B cell (primary cell): ENCODE measurements around the gene LDLRAD3. TPM values are rescaled to one million over a fixed set of nuclear protein-coding genes. Genes with fewer than 3 reads are reported as not detected.

Source experiments
- ATAC-seq: fragments of 200-7000 bp; cut with Tn5 transposase; one replicate; pipeline ENCODE4 v1.10.0; 2021; ENCODE audit warnings: low read depth, mild to moderate bottlenecking, moderate number of reproducible peaks, moderate library complexity
- CTCF ChIA-PET: fragments of 350-600 bp; sonication (Branson Sonifier 250); formaldehyde crosslinking; loops from one replicate; lab custom pipeline; 2021; ENCODE audit warnings: antibody characterized with exemption, inconsistent platforms; lab: Charles Lee
- POLR2A ChIA-PET: fragments of 350-600 bp; sonication (Branson Sonifier 250); formaldehyde crosslinking; loops from one replicate; lab custom pipeline; 2021; ENCODE audit warnings: antibody characterized with exemption; lab: Charles Lee
- DNase-seq: peaks from one replicate; pipeline ENCODE4 v3.0.0; 2013
- H2AFZ ChIP-seq: 2 replicates; pipeline ENCODE4 v1.6.1; 2012; ENCODE audit warnings: mild to moderate bottlenecking, low read depth, low read length; ENCODE audit not compliant: insufficient read depth, poor library complexity, severe bottlenecking
- H3K27ac ChIP-seq, 2 donors: 1 replicate in 1 of 2; 2 replicates in 1 of 2; pipeline ENCODE4 v1.5.1; 2012 to 2013; ENCODE audit warnings: low read length in 2 of 2, mild to moderate bottlenecking in 2 of 2, moderate library complexity in 1 of 2
- H3K27me3 ChIP-seq, 4 experiments: fragments of 200-600 bp in 1 of 4; sonication (generic) in 1 of 4; replicated peaks in 1 of 4; 1 replicate in 2 of 4; 2 replicates in 2 of 4; pipeline versions ENCODE4 v1.6.1 to v1.7.0; 2013 to 2016; ENCODE audit warnings: low read length in 3 of 4, mild to moderate bottlenecking in 2 of 4, mixed read lengths in 1 of 4, moderate library complexity in 1 of 4; ENCODE audit not compliant: insufficient read depth in 4 of 4, control insufficient read depth in 3 of 4; ENCODE audit errors: control extremely low read depth in 1 of 4
- H3K36me3 ChIP-seq, 2 experiments: replicated peaks in 1 of 2; 1 replicate in 1 of 2; 2 replicates in 1 of 2; pipeline versions ENCODE4 v1.6.1 to v1.7.1; 2013; ENCODE audit warnings: low read length in 1 of 2; ENCODE audit not compliant: insufficient read depth in 2 of 2, control insufficient read depth in 1 of 2; ENCODE audit errors: control extremely low read depth in 1 of 2, extremely low read depth in 1 of 2
- H3K4me1 ChIP-seq, 2 donors: fragments of 200-600 bp in 1 of 2; sonication (generic) in 1 of 2; 1 replicate in 1 of 2; 2 replicates in 1 of 2; pipeline versions ENCODE4 v1.5.1 to v1.6.1; 2013 to 2017; ENCODE audit warnings: low read length in 2 of 2; ENCODE audit not compliant: control insufficient read depth in 2 of 2, insufficient read depth in 2 of 2
- H3K4me2 ChIP-seq: replicated peaks from 2 replicates; pipeline ENCODE3; 2012; ENCODE audit warnings: mild to moderate bottlenecking, low read depth, low read length; ENCODE audit not compliant: poor library complexity, severe bottlenecking
- H3K4me3 ChIP-seq, 5 experiments: fragments of 200-600 bp in 1 of 5; sonication (generic) in 1 of 5; 1 replicate in 3 of 5; 2 replicates in 2 of 5; pipeline versions ENCODE4 v1.5.1 to v1.7.0; 2011 to 2016; ENCODE audit warnings: low read length in 4 of 5, mild to moderate bottlenecking in 4 of 5, low read depth in 2 of 5, control low read depth in 1 of 5, moderate library complexity in 1 of 5; ENCODE audit not compliant: insufficient read depth in 1 of 5; ENCODE audit errors: control extremely low read depth in 1 of 5, extremely low read depth in 1 of 5
- H3K79me2 ChIP-seq: fragments of 200-600 bp; sonication (generic); one replicate; pipeline ENCODE4 v1.6.0; 2016; ENCODE audit warnings: low read length; ENCODE audit not compliant: control insufficient read depth, insufficient read depth
- H3K9ac ChIP-seq: fragments of 200-600 bp; sonication (generic); 2 replicates; pipeline ENCODE4 v1.6.1; 2017; ENCODE audit warnings: mild to moderate bottlenecking, low read length, moderate library complexity
- H3K9me3 ChIP-seq, 3 donors: one replicate each; pipeline versions ENCODE4 v1.6.1 to v1.7.1; 2013; ENCODE audit warnings: low read length in 2 of 3; ENCODE audit not compliant: control insufficient read depth in 2 of 3, insufficient read depth in 1 of 3; ENCODE audit errors: control extremely low read depth in 1 of 3
- H4K20me1 ChIP-seq: 2 replicates; pipeline ENCODE4 v1.6.0; 2012; ENCODE audit warnings: mild to moderate bottlenecking, low read length; ENCODE audit not compliant: insufficient read depth, control insufficient read depth, poor library complexity, severe bottlenecking
- H3K27ac Mint-ChIP-seq: one replicate; pipeline ENCODE4 v1.8.0; 2021; ENCODE audit warnings: mixed read lengths
- H3K27me3 Mint-ChIP-seq: one replicate; pipeline ENCODE4 v1.8.0; 2021; ENCODE audit warnings: mixed read lengths
- H3K4me1 Mint-ChIP-seq: one replicate; pipeline ENCODE4 v1.8.0; 2021; ENCODE audit warnings: mixed read lengths
- H3K4me3 Mint-ChIP-seq: one replicate; pipeline ENCODE4 v1.8.0; 2021; ENCODE audit warnings: mixed read lengths
- H3K9me3 Mint-ChIP-seq: one replicate; pipeline ENCODE4 v1.8.0; 2022; ENCODE audit warnings: mixed read lengths; ENCODE audit not compliant: insufficient read depth
- EZH2 ChIP-seq: IDR thresholded peaks from 2 replicates; pipeline ENCODE4 v1.6.1; 2012; ENCODE audit warnings: borderline replicate concordance, low read depth, mild to moderate bottlenecking, moderate library complexity, low read length; ENCODE audit not compliant: insufficient read depth, poor library complexity, severe bottlenecking
- WGBS: methylation state at CpG from one replicate; pipeline ENCODE4 v1.1.5; 2013; ENCODE audit warnings: missing lambda C conversion rate; ENCODE audit not compliant: insufficient coverage; 5-methylcytosine and 5-hydroxymethylcytosine counted together
- intact Hi-C: fragments of 100-400 bp; cut with micrococcal nuclease; formaldehyde crosslinking; loops from one replicate; pipeline ENCODE4 v1.10.0; 2022
- polyA plus RNA-seq: library from polyadenylated mRNA; depleted of rRNA; stranded (reverse); fragments of >200 nt; gene quantifications from 2 replicates; pipeline ENCODE4 v1.2.3, GENCODE V29; 2012
- total RNA-seq, 2 donors: library from RNA; stranded (reverse); fragments of 120-200 nt in 1 of 2; gene quantifications; 1 replicate in 1 of 2; 2 replicates in 1 of 2; pipeline versions ENCODE4 v1.2.3 to v1.2.4, GENCODE V29; 2013 to 2022
- TF ChIP-seq, protein P1 (sequence below): fragments of 200-600 bp; IDR thresholded peaks from one replicate; pipeline ENCODE4 v1.8.0; 2022; ENCODE audit warnings: antibody characterized with exemption, mild to moderate bottlenecking

The LDLRAD3 gene
- total and polyA plus RNA-seq, 2 donors (not counting 1 experiment from before 2014, with no cell fraction given) = 0.01 TPM; not detected in 1

DNA sequence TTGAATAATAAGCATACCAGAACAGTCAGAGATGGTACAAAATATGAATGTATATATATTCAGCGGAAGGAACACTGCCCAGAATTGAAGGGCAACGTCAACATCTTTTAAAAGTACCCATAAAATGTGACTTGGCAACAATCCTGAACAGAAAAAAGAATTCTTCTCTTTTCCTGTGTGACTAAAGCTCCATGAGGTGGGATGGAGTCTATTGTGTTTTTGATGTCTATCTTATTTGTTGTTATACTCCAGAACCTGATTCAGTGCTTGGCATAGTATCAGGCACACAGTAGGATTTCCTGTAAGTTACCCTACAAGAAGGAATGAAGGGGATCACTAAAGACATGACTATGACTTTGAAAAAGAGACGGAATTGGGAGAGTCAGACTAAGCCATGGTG lies 10.3 kb downstream of the LDLRAD3 start:
- H3K79me2 ChIP-seq = no peaks in the 10 kb centered on the region
- H3K27ac Mint-ChIP-seq = no peak overlapping the region
- no peak overlapping the region for H3K4me3 ChIP-seq
- H3K27me3 Mint-ChIP-seq = peaks cover 17% of the 10 kb centered on the region
- no peaks in the 10 kb centered on the region for H3K36me3 ChIP-seq
- H3K4me1 Mint-ChIP-seq = no peaks in the 10 kb centered on the region
- ChIA-PET CTCF (no interaction called here), POLR2A (no interaction called here)
- WGBS = 50% methylated on average over 1 of the region's 3 CpGs
- no peak overlapping the region for H2AFZ ChIP-seq
- no peak overlapping the region for H3K27ac ChIP-seq
- H4K20me1 ChIP-seq = no peaks in the 10 kb centered on the region
- no peak for ATAC-seq
- no peak overlapping the region for H3K9ac ChIP-seq
- intact Hi-C loops = no loop called here
- no peaks in the 10 kb centered on the region for H3K9me3 Mint-ChIP-seq
- no peak overlapping the region for H3K4me2 ChIP-seq
- TF ChIP-seq EZH2 = no peak
- TF ChIP-seq, protein P1, sequence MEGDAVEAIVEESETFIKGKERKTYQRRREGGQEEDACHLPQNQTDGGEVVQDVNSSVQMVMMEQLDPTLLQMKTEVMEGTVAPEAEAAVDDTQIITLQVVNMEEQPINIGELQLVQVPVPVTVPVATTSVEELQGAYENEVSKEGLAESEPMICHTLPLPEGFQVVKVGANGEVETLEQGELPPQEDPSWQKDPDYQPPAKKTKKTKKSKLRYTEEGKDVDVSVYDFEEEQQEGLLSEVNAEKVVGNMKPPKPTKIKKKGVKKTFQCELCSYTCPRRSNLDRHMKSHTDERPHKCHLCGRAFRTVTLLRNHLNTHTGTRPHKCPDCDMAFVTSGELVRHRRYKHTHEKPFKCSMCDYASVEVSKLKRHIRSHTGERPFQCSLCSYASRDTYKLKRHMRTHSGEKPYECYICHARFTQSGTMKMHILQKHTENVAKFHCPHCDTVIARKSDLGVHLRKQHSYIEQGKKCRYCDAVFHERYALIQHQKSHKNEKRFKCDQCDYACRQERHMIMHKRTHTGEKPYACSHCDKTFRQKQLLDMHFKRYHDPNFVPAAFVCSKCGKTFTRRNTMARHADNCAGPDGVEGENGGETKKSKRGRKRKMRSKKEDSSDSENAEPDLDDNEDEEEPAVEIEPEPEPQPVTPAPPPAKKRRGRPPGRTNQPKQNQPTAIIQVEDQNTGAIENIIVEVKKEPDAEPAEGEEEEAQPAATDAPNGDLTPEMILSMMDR = no peak
- no peaks in the 10 kb centered on the region for H3K27me3 ChIP-seq
- DNase-seq = no peak
- no peak overlapping the region for H3K4me3 Mint-ChIP-seq
- H3K9me3 ChIP-seq = no peaks in the 10 kb centered on the region
- H3K4me1 ChIP-seq = no peaks in the 10 kb centered on the region

DNA sequence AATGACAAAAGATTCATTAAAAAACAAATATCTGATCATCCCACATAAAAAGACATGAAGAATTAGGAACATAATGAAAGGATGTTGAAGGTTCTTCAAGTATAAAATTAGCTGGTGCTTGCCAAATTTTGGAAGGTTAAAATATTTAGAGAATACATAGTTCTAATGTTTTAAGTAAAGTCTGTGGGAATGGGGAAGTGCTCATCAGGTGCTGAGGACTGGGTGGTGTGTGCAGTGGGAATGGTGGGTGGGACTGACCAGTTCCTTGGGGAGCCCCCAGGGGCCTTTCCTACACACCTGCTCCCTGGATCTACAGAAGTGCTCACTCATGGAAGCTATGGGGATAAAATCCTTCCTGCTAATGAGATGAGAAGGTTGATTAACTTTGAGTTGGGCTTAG lies 11.8 kb downstream of the LDLRAD3 start:
- DNase-seq = no peak
- H3K36me3 ChIP-seq = no peaks in the 10 kb centered on the region
- no peaks in the 10 kb centered on the region for H3K4me1 ChIP-seq
- Mint-ChIP-seq H3K27ac (no peak overlapping the region), H3K27me3 (peaks cover 12% of the 10 kb centered on the region), H3K4me3 (no peak overlapping the region), H3K9me3 (no peaks in the 10 kb centered on the region), H3K4me1 (no peaks in the 10 kb centered on the region)
- H3K9ac ChIP-seq = no peak overlapping the region
- H3K79me2 ChIP-seq = no peaks in the 10 kb centered on the region
- no peak overlapping the region for H3K4me2 ChIP-seq
- H2AFZ ChIP-seq = no peak overlapping the region
- intact Hi-C loops = no loop called here
- H3K4me3 ChIP-seq = no peak overlapping the region
- no peak for TF ChIP-seq EZH2
- TF ChIP-seq, protein P1 = no peak
- ATAC-seq = no peak
- ChIA-PET CTCF (no interaction called here), POLR2A (no interaction called here)
- no peaks in the 10 kb centered on the region for H4K20me1 ChIP-seq
- H3K27me3 ChIP-seq = no peaks in the 10 kb centered on the region
- no peaks in the 10 kb centered on the region for H3K9me3 ChIP-seq
- no peak overlapping the region for H3K27ac ChIP-seq
